HG03103 (cell line): ENCODE data around the gene RPRD2.
A peak's percentile ranks its signal among the peaks of the same experiment; 100 is the strongest.
"Not testable (repeated sequence)": the region's sequence is repeated elsewhere in the genome, so short reads cannot be mapped to it uniquely, and the experiment has no call there.

Experiments used
- ATAC-seq: cut with Tn5 transposase; IDR thresholded peaks from one replicate; pipeline ENCODE4 v1.9.1; 2021; ENCODE audit warnings: low read depth; ENCODE audit not compliant: unreplicated experiment

Gene RPRD2

DNA sequence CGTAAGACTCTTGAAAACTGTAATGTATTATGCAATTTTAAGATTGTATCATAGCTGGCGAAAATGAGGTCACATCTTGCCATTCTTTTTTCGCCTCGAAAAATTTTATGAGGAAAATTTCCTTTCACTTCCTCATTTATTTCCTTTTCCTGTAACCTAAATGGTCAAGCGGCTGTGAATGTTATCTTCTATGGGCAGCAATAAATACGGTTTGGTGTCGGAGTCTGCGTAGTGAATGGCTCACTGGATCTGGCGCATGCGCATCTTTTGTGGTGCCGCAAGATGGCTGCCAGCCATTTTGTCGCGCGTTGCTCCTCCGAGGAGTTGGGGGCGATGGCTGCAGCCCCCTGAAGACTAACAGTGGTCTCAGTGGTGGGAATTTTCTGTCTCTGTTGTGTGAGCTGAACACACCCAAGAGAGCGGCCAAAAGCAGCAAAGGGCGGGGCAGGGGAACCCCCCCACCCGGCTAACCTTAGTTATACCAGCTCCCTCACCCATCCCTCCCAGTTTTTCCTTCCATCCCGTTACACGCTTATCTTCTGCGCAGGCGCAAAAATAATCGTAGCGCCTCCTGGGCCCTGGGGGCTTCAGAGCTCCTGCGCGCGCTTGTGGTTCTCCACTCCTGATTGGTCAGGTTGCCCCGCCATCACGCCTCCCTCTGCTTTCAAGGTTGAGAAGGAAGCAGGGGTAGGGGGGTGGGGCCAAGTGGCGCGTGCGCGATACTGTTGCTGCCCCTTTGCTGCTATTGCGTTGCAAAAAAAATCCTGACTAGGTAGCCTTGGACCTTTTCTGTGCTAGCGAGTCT is at the start of gene RPRD2:
Gene RPRD2, plus strand, starts transcription at position 722 of the 805 bp plus-strand sequence. CDS start 568 bp downstream, outside the sequence.
- ATAC-seq: peak; percentile 68

DNA sequence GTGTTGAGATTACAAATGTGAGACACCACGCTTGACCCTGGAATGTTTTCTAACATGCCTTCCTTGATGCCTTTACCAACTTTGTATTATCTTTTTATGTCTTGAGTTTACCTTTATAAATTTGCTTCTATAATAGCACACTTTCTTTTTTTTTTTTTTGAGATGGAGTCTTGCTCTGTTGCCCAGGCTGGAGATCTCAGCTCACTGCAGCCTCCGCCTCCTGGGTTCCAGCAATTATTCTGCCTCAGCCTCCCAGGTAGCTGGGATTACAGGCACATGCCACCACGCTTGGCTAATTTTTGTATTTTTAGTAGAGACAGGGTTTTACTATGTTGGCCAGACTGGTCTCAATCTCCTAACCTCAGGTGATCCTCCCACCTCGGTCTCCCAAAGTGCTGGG is 49.3 kb upstream of the RPRD2 start:
- not testable (repeated sequence) for ATAC-seq

DNA sequence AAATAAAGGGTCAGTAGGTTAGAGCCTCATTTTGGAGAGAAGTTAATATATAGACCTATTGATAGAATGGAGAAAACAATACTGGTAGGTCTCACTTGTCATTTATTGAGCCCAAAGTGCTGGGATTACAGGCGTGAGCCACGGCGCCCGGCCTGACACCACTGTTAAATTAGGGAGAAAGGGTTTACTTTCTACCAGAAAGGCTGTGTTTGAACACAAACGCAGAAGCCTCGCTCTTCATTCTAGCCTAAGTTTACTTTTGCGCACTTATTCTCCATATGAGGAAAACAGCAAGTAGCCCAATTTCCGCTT is 43.3 kb upstream of the RPRD2 start:
- no peak for ATAC-seq

DNA sequence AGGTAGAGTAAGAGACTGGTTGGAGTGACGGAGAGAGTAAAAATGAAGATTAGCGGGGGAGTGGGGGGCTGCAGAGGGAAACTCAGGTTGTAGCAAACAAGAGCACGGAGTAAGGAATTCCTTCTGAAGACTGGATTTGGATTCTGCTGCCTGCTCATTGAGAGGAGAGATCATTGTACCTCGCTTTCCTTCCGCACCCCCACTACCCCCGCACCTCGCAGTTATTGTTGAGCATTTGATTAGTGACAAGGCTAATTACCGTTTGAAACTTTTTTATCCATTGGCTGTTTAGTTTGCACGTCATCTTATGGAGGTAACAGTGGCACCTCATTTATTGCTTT is 42.2 kb upstream of the RPRD2 start:
- ATAC-seq: no peak

DNA sequence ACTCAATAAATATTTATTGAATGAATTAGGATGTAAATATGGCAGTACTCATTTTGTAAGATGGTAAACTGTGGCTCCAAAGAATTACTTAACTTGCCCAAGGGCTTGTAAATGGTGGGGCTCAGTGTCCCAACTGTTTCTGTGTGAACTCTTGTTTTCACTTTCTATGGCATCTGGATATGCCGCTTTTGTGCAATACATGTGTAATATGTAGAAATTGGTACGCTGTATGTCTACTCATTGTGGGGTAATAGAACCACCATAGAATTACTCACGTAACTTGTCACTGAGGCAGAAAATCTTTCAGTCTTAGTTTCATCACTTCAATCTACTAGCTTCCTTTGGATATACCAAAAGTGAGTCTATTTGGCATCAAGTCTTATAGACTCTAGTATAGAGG is 41.6 kb upstream of the RPRD2 start:
- no peak for ATAC-seq

DNA sequence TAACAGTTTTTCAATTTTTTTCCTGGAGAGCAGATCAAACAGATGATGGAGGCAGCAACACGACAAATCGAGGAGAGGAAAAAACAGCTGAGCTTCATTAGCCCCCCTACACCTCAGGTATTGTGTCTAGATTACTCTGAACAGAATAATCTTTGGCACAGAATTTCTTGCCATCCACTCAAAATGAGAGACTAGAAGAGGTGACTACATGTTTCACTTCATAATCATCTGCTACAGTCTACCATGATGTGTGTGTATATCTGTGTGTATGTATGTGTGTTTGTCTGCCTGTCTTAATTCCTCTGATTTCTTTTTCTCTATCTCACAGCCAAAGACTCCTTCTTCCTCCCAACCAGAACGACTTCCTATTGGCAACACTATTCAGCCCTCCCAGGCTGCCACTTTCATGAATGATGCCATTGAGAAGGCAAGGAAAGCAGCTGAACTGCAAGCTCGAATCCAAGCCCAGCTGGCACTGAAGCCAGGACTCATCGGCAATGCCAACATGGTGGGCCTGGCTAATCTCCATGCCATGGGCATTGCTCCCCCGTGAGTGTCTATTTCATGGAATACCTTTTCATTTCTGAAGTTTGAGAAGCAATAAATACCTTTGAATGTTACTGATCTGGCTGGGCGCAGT is 31.2 kb upstream of the RPRD2 start:
- no peak for ATAC-seq

DNA sequence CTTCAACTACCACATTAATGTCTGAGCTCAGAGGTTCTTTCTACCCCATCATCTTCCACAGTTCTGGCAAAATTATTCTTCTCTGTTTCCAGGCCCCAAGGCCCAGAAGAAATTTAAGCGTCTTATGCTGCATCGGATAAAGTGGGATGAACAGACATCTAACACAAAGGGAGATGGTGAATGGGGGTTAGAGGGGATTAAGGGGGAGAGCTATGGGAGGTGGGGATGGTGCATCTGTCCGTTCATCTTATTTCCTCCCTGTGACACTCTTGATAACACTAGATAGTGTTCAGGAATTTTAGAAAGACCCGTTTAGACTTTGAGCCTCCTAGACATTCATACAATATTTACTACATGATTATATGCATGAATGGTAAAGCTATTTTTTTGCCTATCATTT is 17.6 kb upstream of the RPRD2 start:
- ATAC-seq: no peak

DNA sequence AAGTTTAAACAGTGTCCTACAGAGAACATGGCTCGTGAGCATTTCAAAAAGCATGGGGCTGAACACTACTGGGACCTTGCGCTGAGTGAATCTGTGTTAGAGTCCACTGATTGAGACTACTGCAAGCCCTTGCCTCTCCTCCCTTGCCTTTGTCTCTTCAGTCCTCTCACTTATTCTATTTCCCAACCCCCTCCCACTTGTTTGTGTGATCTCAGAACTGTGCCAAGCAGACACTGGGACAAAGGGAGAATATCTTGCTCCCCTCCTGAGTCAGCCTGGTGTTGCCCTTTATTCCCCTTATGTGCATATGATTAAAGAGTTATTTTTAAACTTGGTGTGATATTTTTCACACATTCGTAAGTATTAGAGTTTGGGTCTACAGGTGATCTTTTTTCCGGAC is 11.1 kb upstream of the RPRD2 start:
- no peak for ATAC-seq

DNA sequence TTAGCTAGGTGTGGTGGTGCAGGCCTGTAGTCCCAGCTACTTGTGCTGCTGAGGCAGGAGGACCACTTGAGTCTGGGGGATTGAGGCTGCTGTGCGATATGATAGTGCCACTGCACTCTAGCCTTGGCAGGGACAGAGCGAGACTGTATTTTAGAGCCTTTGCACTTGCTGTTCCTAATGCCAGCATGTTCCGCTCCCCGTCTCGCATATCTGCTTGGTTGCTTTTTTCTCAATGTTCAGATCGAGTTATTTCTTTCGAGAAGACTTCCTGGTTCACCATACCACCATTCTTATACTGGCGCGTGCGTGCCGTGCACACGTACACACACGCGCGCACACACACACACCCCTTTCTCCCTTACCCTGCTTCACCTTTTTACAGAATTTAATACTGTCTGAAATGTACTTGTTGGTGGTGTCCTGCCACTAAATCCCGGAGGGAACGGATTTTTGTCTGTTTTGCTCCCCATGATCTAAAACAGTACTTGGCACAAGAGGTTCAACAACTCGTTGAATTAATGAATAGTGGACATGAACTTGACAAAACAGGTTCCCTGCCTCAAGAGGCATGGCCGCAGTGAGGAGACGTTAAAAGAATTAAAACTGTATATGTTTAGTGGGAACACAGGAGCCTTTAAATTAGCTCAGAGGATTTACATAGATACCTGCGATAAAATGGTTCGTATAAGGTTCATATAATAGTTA is 1.1 kb upstream of the RPRD2 start:
- no peak for ATAC-seq

DNA sequence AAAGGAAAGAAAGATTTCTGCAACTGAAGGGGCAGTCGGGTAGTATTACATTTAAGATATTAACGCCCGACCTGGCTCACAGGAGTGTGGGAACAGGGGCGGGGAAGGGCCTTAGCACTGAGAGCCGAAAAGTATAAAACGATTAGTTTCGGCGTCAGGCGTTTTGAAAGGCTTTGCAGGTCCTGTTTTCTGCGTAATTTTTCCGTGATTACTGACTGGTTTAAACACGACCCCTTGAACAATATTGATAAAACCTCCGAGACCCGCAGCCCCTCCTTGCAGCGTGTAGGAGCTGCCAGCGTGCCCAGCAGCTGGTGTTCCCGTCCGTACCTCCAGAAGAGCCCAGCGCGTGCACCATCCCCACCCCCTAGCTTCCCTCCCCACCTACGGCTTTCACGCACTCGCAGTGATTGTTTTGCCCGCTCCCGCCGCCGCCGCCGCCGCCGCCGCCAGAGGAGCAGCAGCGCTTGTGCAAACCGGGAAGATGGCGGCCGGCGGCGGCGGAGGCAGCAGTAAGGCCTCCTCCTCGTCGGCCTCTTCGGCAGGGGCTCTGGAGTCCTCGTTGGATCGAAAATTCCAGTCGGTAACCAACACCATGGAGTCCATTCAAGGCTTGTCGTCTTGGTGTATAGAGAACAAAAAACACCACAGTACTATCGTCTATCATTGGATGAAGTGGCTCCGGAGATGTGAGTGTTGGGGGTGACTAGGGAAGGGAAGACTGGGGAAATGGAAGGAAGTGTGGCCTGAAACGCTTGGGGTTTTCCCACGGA is 470 bp downstream of the RPRD2 start:
- peak; percentile 14 for ATAC-seq

DNA sequence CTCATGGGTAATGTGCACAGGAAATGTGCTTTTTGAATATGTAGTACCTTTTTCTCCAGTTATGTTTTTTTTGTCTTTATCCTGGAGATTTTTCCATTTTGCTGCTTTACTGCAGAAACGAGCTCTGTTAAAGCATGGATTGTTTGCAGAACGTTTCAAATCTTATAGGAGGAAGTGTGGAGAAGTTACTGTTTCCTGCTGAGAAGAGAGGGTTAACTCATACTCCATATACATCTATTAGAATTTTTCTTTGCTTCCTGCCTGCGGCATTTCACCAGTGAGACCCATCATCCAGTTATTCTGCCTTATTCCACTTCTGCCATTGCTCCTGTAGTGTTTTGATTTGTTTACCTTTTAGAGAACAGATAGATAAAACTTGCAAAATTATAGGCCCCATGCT is 2.0 kb downstream of the RPRD2 start:
- ATAC-seq: no peak

DNA sequence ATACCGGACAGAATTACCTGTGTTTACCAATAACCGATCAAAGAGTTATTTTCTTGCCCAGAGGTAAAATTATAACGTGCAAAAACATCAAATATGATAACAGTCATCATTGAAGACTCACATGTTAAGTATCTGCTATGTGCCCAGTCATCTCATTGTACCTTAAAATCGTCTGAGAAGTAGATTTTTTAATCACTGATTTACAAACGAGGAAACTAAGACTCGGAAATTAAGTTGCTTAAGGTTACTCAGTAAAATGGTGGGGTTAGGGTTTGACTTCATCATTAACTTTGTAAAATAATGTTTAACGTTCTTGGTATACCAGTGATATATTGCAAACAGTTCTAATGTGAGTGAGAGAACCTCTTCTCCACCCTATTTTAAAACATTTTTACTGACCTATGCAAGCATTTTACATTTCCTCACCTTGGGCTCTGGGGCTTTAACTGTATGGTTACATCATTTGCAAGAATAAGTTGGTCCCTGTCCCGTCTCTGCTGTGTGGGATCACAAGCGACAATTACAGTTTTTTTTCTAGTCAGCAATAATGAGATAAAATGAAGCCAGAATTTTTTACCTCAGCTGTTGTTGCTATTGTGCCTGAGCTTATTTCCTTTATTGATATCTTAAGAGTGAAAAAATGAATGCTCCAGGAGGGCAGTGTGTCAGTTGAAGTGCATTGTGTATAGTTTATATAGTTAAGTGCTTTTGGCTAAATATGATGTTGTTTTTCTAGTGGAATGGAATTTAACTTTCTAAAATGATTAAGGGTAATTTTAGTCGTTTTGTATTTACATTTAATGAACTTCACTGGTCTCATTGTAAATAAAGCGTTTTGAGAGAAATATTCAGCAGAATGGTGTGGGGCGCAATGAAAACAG is 2.7 kb downstream of the RPRD2 start:
- no peak for ATAC-seq

DNA sequence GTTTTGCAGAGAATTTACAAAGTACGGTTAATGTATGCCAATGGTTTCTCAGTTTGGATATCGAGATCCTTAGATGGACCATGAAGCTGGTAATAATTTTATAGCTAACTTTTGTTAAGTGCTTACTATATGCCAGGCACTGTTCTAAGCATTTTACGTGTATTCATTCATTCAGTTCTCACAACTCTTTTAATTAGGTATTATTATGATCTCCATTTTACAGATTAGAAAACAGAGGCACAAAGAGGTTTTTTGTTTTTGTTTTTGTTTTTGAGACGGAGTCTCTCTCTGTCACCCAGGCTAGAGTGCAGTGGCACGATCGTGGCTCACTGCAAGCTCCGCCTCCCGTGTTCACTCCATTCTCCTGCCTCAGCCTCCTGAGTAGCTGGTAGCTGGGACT is 7.2 kb downstream of the RPRD2 start:
- ATAC-seq: no peak

DNA sequence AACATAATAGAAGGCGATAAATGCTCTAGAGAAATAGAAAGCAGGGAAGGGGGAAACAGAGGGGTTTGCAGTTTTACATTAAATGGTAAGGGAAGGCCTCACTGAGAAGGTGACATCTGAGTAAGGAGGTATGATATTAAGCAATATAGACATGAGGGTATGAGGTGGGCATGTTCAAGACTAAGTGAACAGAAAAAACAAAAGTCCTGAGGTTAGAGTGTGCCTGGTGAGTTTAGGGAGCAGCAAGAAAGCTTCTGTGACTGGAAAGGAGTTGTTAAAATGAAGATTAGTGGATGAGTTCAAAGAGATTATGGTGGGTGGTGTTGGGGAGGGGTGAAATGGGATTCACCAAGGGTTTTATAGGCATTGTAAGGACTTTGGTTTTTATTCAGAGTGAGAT is 8.6 kb downstream of the RPRD2 start:
- ATAC-seq: no peak

DNA sequence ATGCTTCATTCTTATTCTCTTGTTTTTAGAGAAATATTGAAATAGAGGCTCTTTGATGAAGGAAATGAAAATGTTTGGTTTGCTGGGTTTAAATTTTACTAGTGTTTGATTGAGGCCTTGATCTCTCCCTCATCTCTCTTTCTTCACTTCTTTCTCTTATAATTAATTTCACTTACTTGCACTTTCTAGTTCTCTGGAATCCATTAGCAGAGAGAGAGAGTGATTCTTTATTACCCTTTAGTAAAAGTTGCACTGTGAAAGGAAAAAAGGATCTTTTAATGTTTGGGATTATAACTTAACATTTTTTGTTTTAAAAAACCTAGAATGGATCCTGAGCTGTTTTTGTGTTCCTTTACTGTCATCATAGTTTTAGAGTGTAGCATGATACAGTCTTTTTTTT is 12.2 kb downstream of the RPRD2 start:
- ATAC-seq: no peak

DNA sequence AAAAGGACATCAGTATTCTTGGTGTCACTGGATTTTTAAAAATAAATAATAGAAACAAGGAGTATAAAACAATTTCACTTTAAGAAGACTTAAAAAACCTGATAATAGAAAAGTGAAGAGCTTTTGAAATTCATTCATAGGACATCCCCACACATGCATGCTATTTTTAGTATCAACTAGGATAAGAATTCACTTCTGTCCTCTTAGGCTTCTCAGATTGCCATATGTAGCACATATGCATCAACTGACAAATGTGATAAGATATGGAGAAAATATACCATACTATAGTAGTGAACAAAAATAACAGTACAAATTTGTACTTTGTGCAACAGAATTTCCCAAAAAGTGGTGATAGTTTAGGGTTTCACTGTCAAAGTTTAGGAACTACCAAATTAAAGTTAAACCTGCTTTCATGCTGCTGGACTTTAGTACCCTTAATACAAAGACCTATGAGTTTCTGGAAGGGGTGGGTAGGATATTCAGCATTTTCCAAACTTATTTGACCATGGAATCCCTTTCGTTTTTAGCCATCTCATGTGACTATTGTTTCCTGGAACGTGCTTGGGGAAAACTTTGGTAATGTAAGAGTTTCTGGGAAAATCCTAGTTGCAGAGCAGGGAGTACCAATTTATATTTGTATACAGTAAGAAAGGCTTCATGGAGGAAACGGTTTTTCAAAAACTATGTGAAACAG is 19.8 kb downstream of the RPRD2 start:
- ATAC-seq: no peak

DNA sequence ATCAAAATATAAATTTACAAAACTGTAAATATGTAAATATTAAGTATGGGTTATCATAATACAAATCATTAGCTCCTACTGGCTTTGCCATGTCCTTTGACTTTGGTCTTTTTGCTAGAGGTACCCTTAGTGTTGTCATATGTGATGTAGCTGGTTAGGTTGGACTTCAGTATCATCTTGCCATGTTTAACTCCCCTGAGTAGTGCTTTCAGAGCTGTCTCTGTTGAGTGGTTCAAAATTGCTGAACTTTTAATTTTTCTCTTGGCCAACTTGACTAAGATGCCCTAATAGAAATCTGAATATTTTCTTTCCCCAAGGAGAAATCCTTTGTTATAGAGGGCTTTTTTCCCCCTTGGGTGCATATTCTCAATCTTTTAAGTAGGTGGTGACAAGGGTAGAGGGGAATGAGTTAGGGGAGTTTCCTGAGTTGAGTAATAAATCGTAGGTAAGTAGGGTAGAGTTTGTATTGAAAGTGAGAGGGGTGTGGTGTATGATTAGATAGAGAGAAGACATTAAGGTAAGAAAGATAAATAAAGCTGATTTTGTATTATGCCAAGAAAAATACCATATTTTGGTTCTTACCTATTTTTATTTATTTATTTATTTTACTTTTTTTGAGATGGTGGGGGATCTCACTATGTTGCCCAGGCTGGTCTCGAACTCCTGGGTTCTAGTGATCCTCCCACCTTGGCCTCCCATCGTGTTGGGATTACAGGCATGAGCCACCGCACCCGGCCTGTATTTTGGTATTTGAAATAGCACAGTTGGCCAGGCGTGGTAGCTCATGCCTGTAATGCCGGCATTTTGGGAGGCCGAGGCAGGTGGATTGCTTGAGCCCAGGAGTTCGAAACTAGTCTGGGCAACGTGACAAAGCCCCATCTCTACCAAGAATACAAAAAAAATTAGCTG is 21.8 kb downstream of the RPRD2 start:
- no peak for ATAC-seq

DNA sequence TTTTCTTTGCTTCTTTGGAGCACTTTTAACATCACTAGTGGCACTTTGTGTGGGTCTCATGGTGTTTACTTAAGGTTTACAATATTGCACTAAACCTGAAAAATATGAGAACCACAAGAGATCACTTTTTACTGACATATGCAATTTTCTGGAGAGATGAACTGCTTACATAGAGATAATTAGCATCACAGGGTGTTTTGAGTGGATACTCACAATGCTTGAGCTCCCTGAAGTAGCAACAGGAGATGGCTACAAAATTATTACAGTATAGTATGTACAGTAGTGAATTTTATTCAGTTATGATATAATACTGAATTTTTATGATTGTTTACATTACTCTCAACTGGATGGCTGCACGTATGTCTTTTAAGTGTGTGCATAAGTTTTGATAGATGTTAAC is 22.6 kb downstream of the RPRD2 start:
- ATAC-seq: no peak

DNA sequence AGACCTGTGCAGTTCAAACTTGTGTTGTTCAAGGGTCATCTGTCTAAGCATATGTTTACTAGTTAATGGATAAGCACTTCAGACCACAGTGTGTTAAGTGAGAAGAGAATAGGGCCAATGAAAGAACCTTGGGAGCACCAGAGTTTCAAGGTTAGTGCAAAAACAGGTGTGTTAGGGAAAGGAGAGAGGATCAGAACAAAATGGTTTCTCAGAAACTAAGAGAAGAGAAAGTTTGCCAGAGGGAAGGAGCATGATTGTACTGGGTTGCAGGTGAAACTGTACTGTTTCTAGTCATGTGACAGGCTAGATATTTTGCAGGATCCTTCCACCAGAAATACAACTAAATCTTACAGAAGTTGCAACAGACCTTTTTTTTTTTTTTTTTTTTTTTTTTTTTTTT is 23.3 kb downstream of the RPRD2 start:
- no peak for ATAC-seq
